ENCODE measurements around the gene CCDC70.
A peak's percentile ranks its signal among the peaks of the same experiment; 100 is the strongest.
"Not testable (repeated sequence)": the region's sequence is repeated elsewhere in the genome, so short reads cannot be mapped to it uniquely, and the experiment has no call there.

The CCDC70 gene

DNA sequence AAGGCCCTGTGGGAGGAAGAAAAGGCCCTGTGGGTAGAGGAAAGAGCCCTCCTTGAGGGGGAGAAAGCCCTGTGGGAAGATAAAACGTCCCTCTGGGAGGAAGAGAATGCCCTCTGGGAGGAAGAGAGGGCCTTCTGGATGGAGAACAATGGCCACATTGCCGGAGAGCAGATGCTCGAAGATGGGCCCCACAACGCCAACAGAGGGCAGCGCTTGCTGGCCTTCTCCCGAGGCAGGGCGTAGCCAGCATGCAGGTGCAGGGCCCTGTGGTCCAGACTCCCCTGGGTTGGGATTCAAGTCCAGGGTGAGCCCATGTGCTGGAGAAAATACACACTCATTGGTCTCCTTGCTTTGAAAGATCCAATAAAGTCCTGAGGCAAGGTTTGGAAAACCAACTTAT lies 4.1 kb downstream of the CCDC70 start:
- no peak for DNase-seq

- no peak for DNase-seq
Observed at GRCh38 chr13:51867062-51867461, 5.3 kb downstream of the CCDC70 start.

DNA sequence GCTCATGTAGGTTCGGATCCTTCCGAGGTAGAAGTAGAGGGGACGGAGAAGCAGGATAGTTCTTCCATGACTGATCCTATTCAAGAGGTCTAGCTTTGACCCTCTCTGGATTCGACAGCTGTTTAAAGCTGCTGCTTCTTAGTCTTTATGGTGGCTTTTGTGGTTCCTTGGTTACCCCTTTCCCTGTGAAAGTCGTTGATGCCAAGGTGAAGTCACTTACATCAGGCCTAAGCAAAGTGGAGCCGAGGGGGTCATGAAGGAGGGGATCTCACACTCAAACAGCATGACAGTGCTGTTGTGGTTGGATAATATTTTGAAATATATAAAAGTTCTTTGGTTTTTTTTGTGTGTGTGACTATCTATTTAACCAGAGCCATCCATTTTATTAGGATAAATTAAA lies 8.1 kb downstream of the CCDC70 start:
- DNase-seq = no peak

GRCh38 chr13:51870616-51871015 lies 8.8 kb downstream of the CCDC70 start:
- DNase-seq = no peak

DNA sequence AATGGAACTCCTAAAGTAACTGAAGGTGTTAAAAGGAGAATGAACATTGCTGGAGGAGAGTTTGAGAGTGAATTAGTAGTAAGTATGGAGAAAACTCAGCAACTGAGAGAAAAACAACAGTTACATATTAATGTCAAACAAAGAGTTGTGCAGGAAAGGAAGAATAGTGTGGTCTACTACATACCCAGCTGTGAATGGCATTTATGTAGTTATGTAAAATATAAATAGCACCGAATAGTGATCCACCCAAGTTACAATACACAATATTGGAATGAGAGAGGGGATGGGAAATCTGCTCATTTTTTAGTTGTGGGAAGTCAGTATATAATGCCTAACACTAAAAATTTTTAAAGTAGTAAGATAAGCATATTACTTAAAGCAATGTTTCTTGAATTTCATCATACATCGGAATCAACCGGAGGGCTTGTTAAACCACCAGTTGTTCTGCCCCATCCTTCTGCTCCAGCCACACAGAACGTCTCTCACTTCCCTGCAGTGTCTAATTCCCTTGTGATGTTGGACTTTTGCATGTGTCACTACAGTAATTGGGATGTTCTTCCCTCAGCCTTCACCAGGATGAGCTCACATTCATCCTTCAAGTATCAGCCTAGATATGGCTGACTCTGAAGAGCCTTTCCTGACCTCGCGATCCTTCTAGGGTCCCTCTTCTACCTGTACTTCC lies 11.5 kb downstream of the CCDC70 start:
- DNase-seq = no peak

- no peak for DNase-seq
Observed at GRCh38 chr13:51873837-51874236, 12.1 kb downstream of the CCDC70 start.

GRCh38 chr13:51874651-51875050 lies 12.9 kb downstream of the CCDC70 start:
- DNase-seq = no peak

GRCh38 chr13:51879133-51879532 lies 17.4 kb downstream of the CCDC70 start:
- DNase-seq = no peak

DNA sequence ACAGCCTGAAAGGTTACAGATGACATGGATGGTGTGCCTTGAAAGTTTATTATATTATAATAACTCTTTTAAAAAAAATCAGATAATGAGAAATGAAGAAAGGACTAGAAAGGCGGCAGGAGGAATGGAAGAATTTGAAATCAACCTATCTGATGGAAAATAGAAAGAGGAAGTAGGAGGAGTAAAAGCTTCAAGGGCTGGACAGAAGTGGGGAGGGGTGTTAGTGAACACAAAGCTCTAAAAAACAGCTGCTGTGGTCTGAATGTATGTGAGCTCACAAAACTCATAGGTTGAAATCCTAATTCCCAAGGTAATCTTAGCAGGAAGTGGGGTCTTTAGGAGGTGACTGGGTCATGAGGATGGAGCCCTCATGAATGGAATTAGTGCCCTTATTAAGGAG lies 19.5 kb downstream of the CCDC70 start:
- DNase-seq = no peak

DNA sequence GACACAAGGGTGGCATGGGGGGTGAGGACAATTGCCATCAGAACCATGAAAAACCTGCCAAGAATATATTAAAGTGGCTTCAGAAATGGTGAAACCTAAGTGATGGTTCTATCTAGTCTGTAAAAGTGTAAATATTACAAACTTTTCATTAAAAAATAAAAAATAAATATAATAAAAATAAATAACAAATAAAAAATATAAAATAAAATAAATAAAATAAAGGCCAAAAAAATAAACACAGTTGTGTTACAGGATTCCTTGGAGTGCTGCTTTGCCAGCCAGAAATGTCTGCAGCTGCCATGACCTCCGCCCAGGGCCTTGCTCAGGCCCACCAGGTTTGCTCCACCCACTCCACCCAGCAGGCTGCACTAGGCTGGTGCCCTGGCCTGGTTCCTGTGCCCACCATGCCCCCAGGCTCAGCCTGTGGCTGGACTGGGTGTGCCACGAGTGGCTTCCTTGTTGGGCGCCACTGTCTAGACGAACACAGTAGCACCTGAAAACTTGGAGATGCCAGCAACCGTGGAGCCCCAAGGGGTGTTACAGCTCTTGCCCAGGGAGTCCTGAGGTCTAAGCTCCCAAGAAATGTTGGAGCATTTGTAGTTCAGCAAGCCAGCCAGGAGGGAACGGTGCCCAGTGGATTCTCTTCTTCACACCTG lies 20.9 kb downstream of the CCDC70 start:
- DNase-seq = no peak

DNA sequence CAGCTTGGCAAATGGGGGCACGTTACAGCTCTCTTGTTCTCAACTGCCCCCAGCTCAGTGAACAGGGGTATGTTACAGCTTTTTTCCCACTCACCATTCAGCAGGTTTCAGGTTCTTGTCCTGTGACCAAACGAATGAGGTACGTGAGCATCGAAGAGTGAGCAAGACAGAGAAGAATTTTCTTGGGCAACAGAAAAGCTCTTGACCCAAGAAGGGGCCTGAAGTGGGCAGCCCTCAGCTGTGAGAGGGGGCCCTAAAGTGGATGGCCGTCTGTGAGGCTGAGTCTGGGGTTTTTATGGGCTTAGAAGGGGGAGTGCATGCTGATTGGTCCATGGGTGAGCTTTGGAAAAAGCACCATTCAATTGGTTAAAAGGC lies 21.4 kb downstream of the CCDC70 start:
- DNase-seq = no peak

- DNase-seq = no peak
Observed at GRCh38 chr13:51885651-51886050, 23.9 kb downstream of the CCDC70 start.

- no peak for DNase-seq
Observed at GRCh38 chr13:51887468-51887867, 25.7 kb downstream of the CCDC70 start.

GRCh38 chr13:51892657-51893056 lies 30.9 kb downstream of the CCDC70 start:
- DNase-seq = no peak

DNA sequence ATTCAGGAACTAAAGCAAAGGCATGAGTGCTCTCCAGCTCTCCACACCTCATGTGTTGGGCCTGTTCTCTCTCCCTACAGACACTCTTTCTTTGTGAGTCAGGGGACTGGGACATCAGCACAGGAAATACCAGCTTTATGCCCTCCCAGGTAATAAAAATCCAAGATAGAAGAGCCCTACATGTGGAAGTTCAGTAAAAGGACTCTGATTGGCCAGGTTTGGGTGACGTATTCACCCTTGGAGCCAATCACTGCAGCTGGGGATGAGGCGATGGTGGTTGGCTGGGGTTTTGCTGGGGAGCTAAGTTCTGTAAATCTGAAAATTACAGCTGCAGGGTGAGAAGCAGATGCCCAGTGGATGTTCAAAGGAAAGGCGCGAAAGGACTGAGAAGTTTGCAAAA lies 32.5 kb downstream of the CCDC70 start:
- DNase-seq = no peak

DNA sequence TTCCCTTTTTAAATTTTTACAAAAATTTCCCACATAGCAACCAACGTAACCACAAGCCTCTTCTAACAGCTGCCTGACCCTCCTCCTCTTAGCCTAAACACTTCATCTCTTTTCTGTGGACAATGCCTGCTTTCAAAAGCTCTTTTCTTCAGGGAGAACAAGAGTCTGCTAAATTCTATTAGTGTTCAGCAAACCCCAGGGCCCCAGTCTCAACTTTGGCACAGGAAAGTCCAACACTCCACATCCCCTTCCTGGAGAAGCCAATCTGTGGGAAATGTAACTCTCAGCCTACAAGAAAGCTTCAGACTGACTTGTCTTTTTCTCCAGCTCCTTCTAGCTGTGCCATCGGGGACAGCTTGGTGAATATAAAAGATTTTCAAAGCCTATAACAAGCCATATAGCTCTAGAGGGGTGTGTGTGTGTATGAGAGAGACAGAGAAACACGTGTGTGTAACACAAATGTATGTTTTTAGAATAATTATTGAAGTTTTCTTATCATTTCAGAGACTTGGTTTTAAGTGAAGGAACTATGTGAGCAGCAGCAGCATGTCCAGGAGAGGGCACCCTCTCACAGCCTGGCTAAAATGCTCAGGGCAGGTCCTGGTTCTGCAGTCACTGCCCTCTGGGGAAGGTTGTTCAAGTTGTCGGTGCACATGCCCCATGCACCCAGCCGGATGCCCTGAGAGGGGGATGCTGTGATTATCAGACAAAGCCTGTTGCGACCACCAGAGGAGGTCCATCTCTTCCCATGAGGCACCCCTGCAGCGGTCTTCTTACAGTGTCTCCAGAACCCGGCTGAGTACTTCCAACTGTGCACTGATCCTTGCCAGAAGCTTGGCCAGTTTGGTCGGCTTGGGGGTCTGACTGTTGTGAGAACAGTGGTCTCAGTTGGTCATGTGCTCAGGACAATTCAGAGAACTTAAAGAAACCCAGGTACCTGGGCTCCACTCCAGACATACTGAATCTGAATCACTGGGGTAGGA lies 34.4 kb downstream of the CCDC70 start:
- DNase-seq = peak; percentile 14 to 53

DNA sequence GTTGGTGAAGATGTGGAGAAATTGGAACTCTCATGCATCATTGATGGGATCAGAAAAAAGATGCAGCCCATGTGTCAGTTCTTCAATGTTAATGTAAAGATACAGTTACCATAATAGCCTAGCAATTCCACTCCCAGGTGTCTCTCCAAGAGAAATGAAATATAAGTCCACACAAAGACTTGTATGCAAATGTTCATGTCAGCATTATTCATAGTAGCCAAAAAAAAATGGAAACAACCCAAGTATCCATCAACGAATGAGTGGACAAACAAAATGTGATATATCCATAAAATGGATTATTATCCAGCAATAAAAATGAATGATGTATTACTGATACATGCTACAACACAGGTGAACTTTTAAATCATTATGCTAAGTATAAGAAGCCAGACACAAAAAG lies 38.7 kb downstream of the CCDC70 start:
- DNase-seq = no peak

DNA sequence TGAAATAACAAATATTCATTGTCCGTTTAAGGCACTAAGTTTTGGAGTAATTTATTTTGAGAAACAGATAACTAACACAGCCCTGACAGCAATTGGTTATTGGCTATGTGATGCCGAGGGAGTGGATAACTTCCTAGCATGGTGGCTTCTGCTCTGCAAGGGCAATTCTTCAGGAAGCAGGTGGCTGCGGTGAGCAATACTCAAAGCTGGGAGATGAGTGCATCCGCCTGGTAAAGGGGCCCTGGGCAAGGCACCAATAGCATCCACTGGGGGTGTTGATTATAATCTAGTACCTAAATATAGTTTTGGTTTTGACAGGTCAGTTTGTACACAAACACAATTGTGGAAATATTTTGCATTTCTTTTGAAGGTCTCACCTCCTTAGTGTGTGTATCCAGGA lies 41.0 kb downstream of the CCDC70 start:
- no peak for DNase-seq

- DNase-seq = no peak
Observed at GRCh38 chr13:51905787-51906186, 44.0 kb downstream of the CCDC70 start.

- DNase-seq = no peak
Observed at GRCh38 chr13:51906581-51906980, 44.8 kb downstream of the CCDC70 start.

DNA sequence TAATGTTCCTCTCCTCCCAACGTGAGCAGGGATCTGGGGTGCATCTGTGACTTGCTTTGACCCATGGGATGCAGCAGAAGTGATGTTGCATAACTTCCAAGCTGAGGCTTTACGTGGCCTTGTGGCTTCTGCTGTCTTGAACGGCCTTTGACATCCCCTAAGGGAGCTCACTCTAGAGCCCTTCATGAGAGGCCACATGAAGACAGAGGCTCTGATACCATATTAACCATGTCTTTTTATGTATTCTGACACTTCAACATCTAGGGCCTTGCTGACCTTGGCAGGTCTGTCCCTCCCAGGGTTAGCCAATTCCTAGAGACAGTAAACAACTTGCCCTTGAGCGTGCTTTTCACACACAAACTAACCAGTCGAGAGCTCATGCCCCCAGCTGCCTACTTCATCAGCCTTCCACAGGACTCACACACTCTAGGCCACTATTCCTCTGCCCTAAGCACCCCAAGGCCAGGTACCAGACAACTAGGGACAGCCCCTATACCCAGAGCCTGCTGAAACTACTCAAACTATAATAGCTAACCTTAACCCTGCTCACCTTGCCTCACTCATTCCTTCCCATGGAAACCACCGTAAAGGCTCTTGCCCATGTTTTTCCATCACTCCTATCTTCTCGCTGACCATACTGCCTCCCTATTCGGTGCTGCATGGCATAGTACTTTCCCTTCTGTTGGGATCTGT lies 45.4 kb downstream of the CCDC70 start:
- DNase-seq = no peak

- DNase-seq = not testable (repeated sequence)
Observed at GRCh38 chr13:51909265-51909664, 47.5 kb downstream of the CCDC70 start.

DNA sequence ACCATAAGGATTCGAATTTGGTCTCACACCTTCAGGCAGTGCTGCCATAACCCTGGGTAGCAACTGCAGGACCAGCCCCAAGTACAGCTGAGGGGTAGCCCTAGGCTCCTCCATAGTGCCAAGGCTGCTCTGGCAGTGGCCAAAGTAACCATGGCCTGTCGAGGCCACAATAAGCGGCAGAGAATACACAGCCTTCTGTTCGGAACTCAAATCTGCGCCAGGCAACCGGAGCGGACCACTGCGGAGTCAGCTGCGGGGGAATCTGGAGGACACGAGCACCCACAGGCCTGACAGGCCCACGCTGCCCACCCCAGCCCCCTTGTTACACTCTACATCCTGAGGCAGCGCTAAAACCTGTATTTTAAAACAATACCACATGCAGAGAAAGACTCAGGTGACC lies 48.7 kb downstream of the CCDC70 start:
- no peak for DNase-seq
